GM12878 (cell line): Measurements from ENCODE around the gene C1orf21.

Experiments used
- CBX5 ChIP-seq: sonication (generic); IDR thresholded peaks from 2 replicates; pipeline ENCODE4 v1.6.1; 2016; ENCODE audit warnings: low read depth, moderate library complexity, mild to moderate bottlenecking, inconsistent platforms
- CTCF ChIP-seq, 3 experiments: IDR thresholded peaks in 2 of 3; conservative IDR thresholded peaks in 1 of 3; 2 replicates each; pipeline ENCODE4 v1.5.1; 2011; ENCODE audit warnings: low read depth in 3 of 3, low read length in 3 of 3, mild to moderate bottlenecking in 3 of 3, control low read depth in 2 of 3, moderate library complexity in 2 of 3, inconsistent platforms in 1 of 3, mixed read lengths in 1 of 3; ENCODE audit not compliant: control insufficient read depth in 2 of 3, insufficient read depth in 1 of 3; ENCODE audit errors: extremely low read depth in 1 of 3
- EED ChIP-seq: sonication (generic); IDR thresholded peaks from 2 replicates; pipeline ENCODE4 v1.6.1; 2016; ENCODE audit warnings: antibody characterized with exemption, low read depth
- MAX ChIP-seq: IDR thresholded peaks from 2 replicates; pipeline ENCODE4 v1.6.1; 2012; ENCODE audit warnings: low read depth, low read length, improper control_type of control experiment
- MTA3 ChIP-seq: IDR thresholded peaks from 2 replicates; pipeline ENCODE4 v1.6.1; 2012; ENCODE audit warnings: low read length, inconsistent platforms, borderline replicate concordance
- POLR2AphosphoS5 ChIP-seq: IDR thresholded peaks from 2 replicates; pipeline ENCODE4 v1.6.1; 2011; ENCODE audit warnings: mild to moderate bottlenecking, low read length, inconsistent platforms
- RAD21 ChIP-seq: IDR thresholded peaks from 2 replicates; pipeline ENCODE4 v1.6.1; 2011; ENCODE audit warnings: mild to moderate bottlenecking, low read depth, low read length, moderate library complexity; ENCODE audit not compliant: insufficient read depth
- ZNF274 ChIP-seq: IDR thresholded peaks from one replicate; pipeline ENCODE4 v1.8.0; 2011; ENCODE audit not compliant: insufficient read length, insufficient read depth

- TF ChIP-seq CBX5 (no peak), MTA3 (no peak), ZNF274 (no peak), EED (no peak), CTCF (IDR thresholded peaks at IDR 0.05 in 2 of 3, conservative IDR thresholded peaks at IDR 0.05 in 1 of 3; ENCODE audit: control insufficient read depth in 2 of 3, extremely low read depth in 1 of 3, insufficient read depth in 1 of 3, low read depth in 3 of 3, low read length in 3 of 3) (no peak), RAD21 (no peak), MAX (no peak), POLR2AphosphoS5 (no peak)
Measured at GRCh38 chr1:184480736-184481135, 93.9 kb downstream of the C1orf21 start.
